Measurements from ENCODE around the gene ZBTB37. TPM values are rescaled to one million over a fixed set of nuclear protein-coding genes. Genes with fewer than 3 reads are reported as not detected.

Gene ZBTB37
- total RNA-seq, 1 experiment from 2014 or later, result 12.0 TPM

GRCh38 chr1:173888749-173889148 lies 20.6 kb downstream of the ZBTB37 start:
- H2AK5ac ChIP-seq (ENCODE audit: insufficient read length, low read length), result no peak overlapping the region
- no peak for TF ChIP-seq CTCF (conservative IDR thresholded peaks at IDR 0.05)
- H2BK5ac ChIP-seq (ENCODE audit: insufficient read length, low read length), result no peak overlapping the region
- no peaks in the 10 kb centered on the region for H3K23me2 ChIP-seq (ENCODE audit: insufficient read length, low read depth, low read length, poor library complexity, severe bottlenecking)
- no peaks in the 10 kb centered on the region for H3K79me1 ChIP-seq (ENCODE audit: insufficient read depth, low read depth, low read length, poor library complexity, severe bottlenecking)
- no peak overlapping the region for H3T11ph ChIP-seq (ENCODE audit: low read length)
- H2BK120ac ChIP-seq (ENCODE audit: low read depth, low read length, poor library complexity, severe bottlenecking), result no peak overlapping the region
- Mint-ChIP-seq H3K9me3 (no peaks in the 10 kb centered on the region), H3K36me3 (ENCODE audit: insufficient read depth in 1 of 3, low read depth in 3 of 3) (peaks cover 10 to 19% (median 13%) of the 10 kb centered on the region in 3 experiments; a peak in 6 of 7 replicates), H3K4me1 (peaks cover 16 to 20% of the 10 kb centered on the region in 2 experiments), H3K27me3 (ENCODE audit: low read depth) (no peaks in the 10 kb centered on the region), H3K27ac (peak overlapping the region; percentile 15 to 72 (median 55); a peak in 1 of 7 replicates), H3K4me3 (no peak overlapping the region)
- no peak overlapping the region for H3K14ac ChIP-seq (ENCODE audit: insufficient read depth, low read length)
- no peaks in the 10 kb centered on the region for H3K27me3 ChIP-seq (ENCODE audit: insufficient read depth, low read length)
- no peak overlapping the region for H2BK15ac ChIP-seq (ENCODE audit: low read depth, low read length)
- no peak overlapping the region for H4K8ac ChIP-seq (replicated peaks; ENCODE audit: insufficient read length, low read depth, low read length)
- H3K27ac ChIP-seq (ENCODE audit: insufficient read length, low read depth, low read length), result no peak overlapping the region
- no peak overlapping the region for H3K4me2 ChIP-seq (ENCODE audit: insufficient read depth, insufficient read length, low read length)
- H2BK20ac ChIP-seq (ENCODE audit: low read depth, low read length, poor library complexity, severe bottlenecking), result no peak overlapping the region
- H3K18ac ChIP-seq (ENCODE audit: insufficient read length, low read depth, low read length), result no peak overlapping the region
- H2BK12ac ChIP-seq (ENCODE audit: insufficient read length, low read depth, low read length), result no peak overlapping the region
- peaks cover 6% of the 10 kb centered on the region; the same call in 1 of the 2 replicates for H3K4me1 ChIP-seq (ENCODE audit: insufficient read depth, low read length)
- H3K56ac ChIP-seq (ENCODE audit: insufficient read length, low read depth, low read length), result no peak overlapping the region
- no peak for DNase-seq
- no peak overlapping the region for H3K23ac ChIP-seq (ENCODE audit: insufficient read length, low read depth, low read length)
- H3K79me2 ChIP-seq (ENCODE audit: insufficient read depth, low read length), result no peaks in the 10 kb centered on the region; the same call in 1 of the 2 replicates
- no peak overlapping the region for H3K9ac ChIP-seq (ENCODE audit: extremely low read depth, insufficient read length, low read length)
- no peak overlapping the region for H3K4ac ChIP-seq (ENCODE audit: low read depth, low read length)
- H4K20me1 ChIP-seq (ENCODE audit: control insufficient read depth, insufficient read depth, insufficient read length), result no peaks in the 10 kb centered on the region
- H3K9me3 ChIP-seq (ENCODE audit: control insufficient read depth, low read depth, low read length), result no peaks in the 10 kb centered on the region
- no peak overlapping the region for H2AFZ ChIP-seq (ENCODE audit: low read length)
- no peak overlapping the region for H4K91ac ChIP-seq (ENCODE audit: insufficient read length, low read depth, low read length)
- H4K5ac ChIP-seq (ENCODE audit: insufficient read length, low read depth, low read length), result no peak overlapping the region
